Nephron (organoid): ENCODE data around the gene NFIC.

Experiments
- H3K27ac Mint-ChIP-seq, 3 experiments: 2 replicates each; pipeline ENCODE4 v1.8.0; 2020; ENCODE audit warnings: mixed read lengths in 3 of 3, mild to moderate bottlenecking in 2 of 3, moderate library complexity in 1 of 3
- H3K27me3 Mint-ChIP-seq: 2 replicates; pipeline ENCODE4 v1.8.0; 2021; ENCODE audit warnings: low read depth, mild to moderate bottlenecking, moderate library complexity, mixed read lengths
- H3K36me3 Mint-ChIP-seq: 2 replicates; pipeline ENCODE4 v1.8.0; 2020; ENCODE audit warnings: low read depth, mixed read lengths
- H3K4me1 Mint-ChIP-seq: 2 replicates; pipeline ENCODE4 v1.8.0; 2020; ENCODE audit warnings: mixed read lengths
- H3K4me3 Mint-ChIP-seq, 3 experiments: 2 replicates each; pipeline ENCODE4 v1.8.0; 2020; ENCODE audit warnings: mild to moderate bottlenecking in 3 of 3, mixed read lengths in 3 of 3, moderate library complexity in 2 of 3
- H3K9me3 Mint-ChIP-seq: 2 replicates; pipeline ENCODE4 v1.8.0; 2020; ENCODE audit warnings: mixed read lengths
- CTCF ChIP-seq, 3 experiments: fragments of 200-600 bp; sonication (generic); IDR thresholded peaks; one replicate each; pipeline ENCODE4 v1.5.0; 2021; ENCODE audit warnings: antibody characterized with exemption in 3 of 3; ENCODE audit not compliant: unreplicated experiment in 3 of 3

NFIC gene

DNA sequence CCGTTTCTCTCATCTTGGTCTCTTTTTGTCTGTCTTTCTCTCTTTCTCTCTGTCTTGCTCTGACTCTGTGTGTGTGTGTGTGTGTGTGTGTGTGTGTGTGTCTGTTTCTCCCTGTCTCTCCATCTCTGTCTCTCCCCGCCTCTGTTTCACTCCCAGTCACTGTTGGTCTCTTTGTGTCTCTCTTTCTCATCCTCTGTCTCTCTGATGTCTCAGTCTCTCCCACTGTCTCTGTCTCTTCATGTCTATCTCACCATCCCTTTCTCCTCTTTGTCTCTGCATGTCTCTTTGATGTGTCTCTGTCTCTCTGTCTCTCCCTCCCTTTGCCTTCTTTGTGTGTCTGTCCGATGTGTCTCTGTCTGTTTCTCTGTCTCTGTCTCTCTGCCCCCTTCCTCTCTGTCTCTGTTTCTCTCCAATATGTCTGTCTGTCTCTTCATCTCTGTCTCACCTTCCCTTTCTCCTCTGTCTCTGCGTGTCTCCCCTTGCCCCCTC is 2.5 kb downstream of the NFIC start:
- peak overlapping the region; percentile 74 to 86 (median 86) for H3K4me3 Mint-ChIP-seq
- H3K9me3 Mint-ChIP-seq = no peaks in the 10 kb centered on the region
- peaks cover 68% of the 10 kb centered on the region for H3K27me3 Mint-ChIP-seq
- no peak for TF ChIP-seq CTCF (IDR thresholded peaks at IDR 0.05; ENCODE audit: unreplicated experiment in 3 of 3)
- peaks cover 56% of the 10 kb centered on the region for H3K4me1 Mint-ChIP-seq
- H3K36me3 Mint-ChIP-seq = no peaks in the 10 kb centered on the region
- H3K27ac Mint-ChIP-seq = peak overlapping the region; percentile 91 to 96 (median 94)

- TF ChIP-seq CTCF (IDR thresholded peaks at IDR 0.05; ENCODE audit: unreplicated experiment in 3 of 3) = peak in 2 of 3 experiments; percentile 21 to 26
- Mint-ChIP-seq H3K4me1 (peaks cover 56% of the 10 kb centered on the region), H3K9me3 (no peaks in the 10 kb centered on the region), H3K36me3 (no peaks in the 10 kb centered on the region), H3K27ac (peak overlapping the region; percentile 91 to 97 (median 96)), H3K27me3 (peaks cover 65% of the 10 kb centered on the region), H3K4me3 (peak overlapping the region; percentile 83 to 89 (median 88))
Observed at GRCh38 chr19:3369337-3370213, 3.2 kb downstream of the NFIC start.

DNA sequence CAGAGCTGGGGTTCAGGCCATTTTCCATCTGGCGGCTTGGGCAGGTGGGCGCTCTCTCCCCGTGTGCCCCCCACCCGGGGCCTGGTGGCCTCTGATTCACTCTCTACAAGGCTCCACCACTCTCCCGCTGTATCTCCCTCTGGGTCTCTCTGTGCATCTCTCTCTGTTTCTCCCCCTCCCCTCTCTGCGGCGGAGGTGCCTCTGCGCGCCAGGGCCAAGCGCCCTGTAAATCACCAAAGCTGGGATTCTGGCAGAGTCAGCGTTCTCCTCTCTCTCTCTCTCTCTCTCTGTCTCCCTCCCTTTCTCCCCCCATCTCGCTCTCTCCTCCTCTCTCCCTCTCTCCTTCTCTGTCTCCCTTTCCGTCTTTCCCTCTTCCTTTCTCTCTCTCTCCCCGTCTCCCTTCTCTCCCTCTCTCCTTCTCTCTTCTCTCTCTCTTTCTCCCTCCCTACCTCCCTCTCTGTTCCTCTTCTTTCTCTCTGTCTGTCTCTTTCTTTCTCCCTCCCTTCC is 3.9 kb downstream of the NFIC start:
- Mint-ChIP-seq H3K4me3 (peak overlapping the region; percentile 83 to 88 (median 87)), H3K27ac (peak overlapping the region; percentile 91 to 97 (median 96)), H3K27me3 (peaks cover 58% of the 10 kb centered on the region), H3K36me3 (no peaks in the 10 kb centered on the region), H3K9me3 (no peaks in the 10 kb centered on the region), H3K4me1 (peaks cover 54% of the 10 kb centered on the region)
- no peak for TF ChIP-seq CTCF (IDR thresholded peaks at IDR 0.05; ENCODE audit: unreplicated experiment in 3 of 3)

DNA sequence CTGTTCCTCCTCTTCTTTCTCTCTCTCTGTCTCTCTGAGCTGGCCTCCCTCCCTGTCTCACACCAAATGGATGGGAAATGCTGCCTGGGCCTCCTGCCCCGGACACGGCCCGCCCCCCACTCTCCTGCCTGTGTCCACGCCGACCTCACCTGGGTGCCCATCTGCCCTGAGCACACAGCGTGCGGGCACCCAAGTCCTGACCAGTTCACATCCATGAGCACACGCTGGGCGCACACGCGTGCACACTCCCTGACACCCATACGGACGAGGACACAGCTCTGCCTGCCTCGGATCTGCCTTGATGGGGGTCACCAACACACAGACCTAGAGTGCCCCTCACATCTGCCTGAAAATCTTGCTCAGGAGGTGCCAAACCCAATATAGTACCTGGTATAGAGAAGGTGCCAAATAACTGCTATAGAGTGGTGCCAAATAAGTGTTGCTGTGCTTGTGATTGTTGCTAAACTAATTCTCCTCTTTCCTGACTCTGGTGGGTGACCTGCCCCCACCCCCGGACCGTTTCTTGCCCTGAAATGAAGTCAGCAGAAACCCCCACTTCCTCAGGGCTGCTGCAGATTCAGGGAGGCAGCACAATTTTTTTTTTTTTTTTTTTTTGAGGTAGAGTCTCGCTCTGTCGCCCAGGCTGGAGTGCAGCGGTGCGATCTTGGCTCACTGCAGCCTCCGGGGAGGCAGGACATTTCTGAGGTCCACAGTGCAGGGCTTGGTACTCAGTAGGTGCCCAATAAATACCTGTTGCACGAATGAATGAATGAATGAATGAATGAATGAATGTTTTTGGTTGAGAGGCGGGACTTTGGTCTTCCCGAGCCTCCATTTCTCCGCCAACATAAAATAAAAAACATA is 4.6 kb downstream of the NFIC start:
- TF ChIP-seq CTCF (IDR thresholded peaks at IDR 0.05; ENCODE audit: unreplicated experiment in 3 of 3) = no peak
- Mint-ChIP-seq H3K27ac (peak overlapping the region; percentile 91 to 97 (median 96)), H3K4me3 (peak overlapping the region; percentile 83 to 88 (median 87)), H3K9me3 (no peaks in the 10 kb centered on the region), H3K36me3 (no peaks in the 10 kb centered on the region), H3K27me3 (peaks cover 53% of the 10 kb centered on the region), H3K4me1 (peaks cover 56% of the 10 kb centered on the region)

- peaks cover 57% of the 10 kb centered on the region for H3K4me1 Mint-ChIP-seq
- no peaks in the 10 kb centered on the region for H3K36me3 Mint-ChIP-seq
- no peaks in the 10 kb centered on the region for H3K9me3 Mint-ChIP-seq
- no peak for TF ChIP-seq CTCF (IDR thresholded peaks at IDR 0.05; ENCODE audit: unreplicated experiment in 3 of 3)
- H3K4me3 Mint-ChIP-seq = no peak overlapping the region
- peaks cover 53% of the 10 kb centered on the region for H3K27me3 Mint-ChIP-seq
- H3K27ac Mint-ChIP-seq = peak overlapping the region in 2 of 3 experiments; percentile 91 to 96
Observed at GRCh38 chr19:3372413-3372812, 6.0 kb downstream of the NFIC start.
